Subcutaneous adipose tissue (tissue), 4 donors: ENCODE measurements around the gene DAP. TPM values are rescaled to one million over a fixed set of nuclear protein-coding genes. Genes with fewer than 3 reads are reported as not detected.

ENCODE experiments used
- CTCF ChIP-seq: fragments of 450-650 bp; IDR thresholded peaks from one replicate; pipeline ENCODE4 v1.5.1; 2016; ENCODE audit warnings: low read depth, mild to moderate bottlenecking, control low read depth, antibody characterized with exemption, moderate library complexity
- total RNA-seq, 4 donors: library from RNA; depleted of rRNA; stranded (reverse); fragments of >200 nt; gene quantifications; one replicate each; pipeline ENCODE4 v1.1.0, GENCODE V29; 2016

DAP gene
- total RNA-seq, 4 donors from 2014 or later, result 52.9 to 56.7 (median 53.6) TPM

- TF ChIP-seq CTCF, result no peak
Observed at GRCh38 chr5:10684303-10685086, 76.5 kb downstream of the DAP start.

- TF ChIP-seq CTCF, result no peak
Observed at GRCh38 chr5:10682801-10683525, 78.1 kb downstream of the DAP start.

- TF ChIP-seq CTCF, result no peak
Observed at GRCh38 chr5:10681731-10682679, 79.0 kb downstream of the DAP start.

GRCh38 chr5:10680876-10681481, 80.1 kb downstream of the DAP start:
- no peak for TF ChIP-seq CTCF

GRCh38 chr5:10679336-10679988, 81.6 kb downstream of the DAP start:
- TF ChIP-seq CTCF, result no peak

GRCh38 chr5:10678244-10678643, 82.8 kb downstream of the DAP start:
- TF ChIP-seq CTCF, result no peak
